D341Med (cell line): ENCODE data around the gene APOBEC3G.
"Not testable (repeated sequence)": the region's sequence is repeated elsewhere in the genome, so short reads cannot be mapped to it uniquely, and the experiment has no call there.

ENCODE experiments used
- DNase-seq: peaks from one replicate; pipeline ENCODE4 v3.0.0; 2012; ENCODE audit warnings: low spot score

APOBEC3G gene

DNA sequence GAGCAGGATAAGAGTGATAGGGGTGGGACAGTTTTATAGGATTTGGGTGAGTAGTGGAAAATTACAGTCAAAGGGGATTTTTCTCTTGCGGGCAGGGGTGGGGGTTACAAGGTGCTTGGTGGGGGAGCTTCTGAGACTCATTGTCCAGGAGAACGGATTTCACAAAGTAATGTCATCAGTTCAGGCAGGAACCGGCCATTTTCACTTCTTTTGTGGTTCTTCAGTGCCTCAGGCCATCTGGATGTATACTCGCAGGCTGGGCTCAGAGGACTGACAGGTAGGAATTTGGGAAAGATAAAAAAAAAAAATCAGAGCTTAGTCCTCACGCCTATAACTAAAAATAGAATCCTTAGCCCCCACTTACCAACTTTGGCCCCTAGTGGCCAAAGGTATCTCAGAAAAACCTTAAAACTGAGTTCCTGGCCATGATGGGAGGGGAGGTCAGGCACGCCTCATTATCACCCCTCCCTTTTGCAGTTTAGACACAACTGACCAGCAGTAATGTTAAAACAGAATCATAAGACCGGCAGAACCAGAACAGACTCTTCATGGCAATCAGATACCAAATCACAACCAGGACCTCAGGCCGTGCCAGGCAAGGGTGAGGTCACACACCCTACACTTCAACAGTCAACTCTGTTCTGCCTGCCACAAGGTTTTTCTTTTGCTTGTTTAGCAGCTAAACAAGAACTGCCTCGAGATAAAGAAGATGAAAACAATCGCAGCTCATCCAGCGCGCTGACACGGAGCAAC lies 8.9 kb upstream of the APOBEC3G start:
- no peak for DNase-seq

GRCh38 chr22:39070186-39070585 lies 6.9 kb upstream of the APOBEC3G start:
- no peak for DNase-seq

DNA sequence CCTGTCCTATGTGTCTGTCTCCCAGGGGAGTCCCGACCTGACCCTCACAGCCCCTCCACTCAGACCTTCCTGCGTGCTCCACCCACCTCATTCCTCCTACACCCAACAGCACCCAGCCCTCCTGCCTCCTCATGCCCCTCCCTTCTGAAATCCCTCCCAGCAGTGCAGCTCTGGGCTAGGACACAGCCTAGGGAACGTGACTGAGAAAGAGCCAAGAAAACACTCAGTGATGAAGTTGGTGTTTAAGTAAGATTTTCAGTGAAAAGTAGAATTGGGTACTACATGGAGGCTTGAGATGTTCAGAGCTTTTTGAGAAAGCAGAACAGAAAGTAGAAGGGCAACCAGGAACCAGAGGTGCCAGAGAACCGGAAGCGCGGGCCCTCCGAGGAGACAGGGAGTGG lies 4.5 kb upstream of the APOBEC3G start:
- DNase-seq: not testable (repeated sequence)

- no peak for DNase-seq
Observed at GRCh38 chr22:39073981-39074380, 3.1 kb upstream of the APOBEC3G start.

DNA sequence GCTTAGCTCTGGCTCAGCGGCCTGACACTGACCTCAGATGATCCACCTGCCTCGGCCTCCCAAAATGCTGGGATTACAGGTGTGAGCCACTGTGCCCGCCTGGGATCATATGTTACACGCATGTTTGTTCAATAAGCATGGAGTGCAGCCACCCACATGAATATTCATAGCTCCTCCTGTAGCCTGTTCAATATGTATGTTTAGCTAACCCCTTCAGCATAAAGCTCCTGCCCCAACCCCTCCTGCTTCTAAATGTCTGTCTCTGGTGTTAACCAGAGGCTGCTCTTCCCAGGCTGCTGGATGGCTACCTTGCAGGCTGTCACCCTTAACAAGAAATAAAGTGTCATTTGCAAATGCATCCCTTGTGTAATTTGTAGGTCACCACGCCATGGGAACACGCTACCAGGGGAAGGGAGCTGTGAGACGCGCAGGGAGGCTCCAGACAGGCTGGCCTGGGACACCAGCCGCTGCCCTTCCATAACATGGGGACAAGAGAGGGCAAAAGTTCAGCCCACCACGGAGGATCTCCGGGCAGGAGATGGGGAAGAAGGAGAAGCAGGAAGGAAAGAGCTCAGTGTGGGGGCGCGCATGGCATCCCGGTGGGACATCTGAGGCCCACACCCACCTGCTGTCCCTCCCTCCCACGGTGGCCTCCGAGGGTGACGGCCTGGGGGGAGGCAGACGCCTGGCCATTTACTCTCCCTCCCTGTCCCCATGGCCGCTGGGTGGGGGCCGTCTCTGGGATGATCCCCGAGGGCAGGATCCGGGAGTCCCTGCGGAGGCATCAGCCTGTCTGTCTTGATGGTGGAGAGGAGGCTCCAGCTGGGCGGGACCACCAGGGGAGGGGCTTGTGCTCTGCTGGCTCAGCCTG lies 685 bp upstream of the APOBEC3G start:
- not testable (repeated sequence) for DNase-seq

DNA sequence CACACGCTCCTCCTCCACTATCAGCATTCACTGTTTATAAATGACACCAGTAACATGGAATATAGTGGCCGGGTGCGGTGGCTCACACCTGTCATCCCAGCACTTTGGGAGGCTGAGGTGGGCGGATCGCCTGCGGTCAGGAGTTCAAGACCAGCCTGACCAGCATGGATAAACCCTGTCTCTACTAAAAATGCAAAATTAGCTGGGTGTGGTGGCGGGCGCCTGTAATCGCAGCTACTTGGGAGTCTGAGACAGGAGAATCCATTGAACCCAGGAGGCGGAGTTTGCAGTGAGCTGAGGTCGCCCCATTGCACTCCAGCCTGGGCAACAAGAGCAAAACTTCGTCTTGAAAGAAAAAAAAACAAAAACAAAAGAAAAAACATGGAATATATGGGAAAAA lies 837 bp downstream of the APOBEC3G start:
- not testable (repeated sequence) for DNase-seq

GRCh38 chr22:39078329-39078728 lies 1.3 kb downstream of the APOBEC3G start:
- no peak for DNase-seq

DNA sequence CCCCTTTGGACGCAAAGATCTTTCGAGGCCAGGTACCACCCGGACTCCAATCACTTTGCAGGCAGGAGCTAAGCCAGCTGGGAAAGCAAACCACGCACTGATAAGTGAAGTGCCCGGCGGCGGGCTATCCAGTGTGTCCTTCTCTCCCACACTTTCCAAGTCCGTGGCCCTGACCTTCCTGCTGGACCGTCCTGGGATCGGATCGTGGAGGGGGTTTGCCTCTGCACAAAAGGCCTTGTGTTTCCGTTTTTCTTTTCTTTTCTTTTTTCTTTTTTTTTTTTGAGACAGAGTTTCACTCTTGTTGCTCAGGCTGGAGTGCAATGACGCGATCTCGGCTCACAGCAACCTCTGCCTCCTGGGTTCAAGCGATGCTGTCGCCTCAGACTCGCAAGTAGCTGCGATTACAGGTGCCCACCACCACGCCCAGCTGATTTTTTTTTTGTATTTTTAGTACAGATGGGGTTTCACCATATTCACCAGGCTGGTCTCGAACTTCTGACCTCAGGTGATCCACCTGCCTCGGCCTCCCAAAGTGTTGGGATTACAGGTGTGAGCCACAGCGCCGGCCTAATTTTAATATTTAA lies 2.1 kb downstream of the APOBEC3G start:
- not testable (repeated sequence) for DNase-seq

DNA sequence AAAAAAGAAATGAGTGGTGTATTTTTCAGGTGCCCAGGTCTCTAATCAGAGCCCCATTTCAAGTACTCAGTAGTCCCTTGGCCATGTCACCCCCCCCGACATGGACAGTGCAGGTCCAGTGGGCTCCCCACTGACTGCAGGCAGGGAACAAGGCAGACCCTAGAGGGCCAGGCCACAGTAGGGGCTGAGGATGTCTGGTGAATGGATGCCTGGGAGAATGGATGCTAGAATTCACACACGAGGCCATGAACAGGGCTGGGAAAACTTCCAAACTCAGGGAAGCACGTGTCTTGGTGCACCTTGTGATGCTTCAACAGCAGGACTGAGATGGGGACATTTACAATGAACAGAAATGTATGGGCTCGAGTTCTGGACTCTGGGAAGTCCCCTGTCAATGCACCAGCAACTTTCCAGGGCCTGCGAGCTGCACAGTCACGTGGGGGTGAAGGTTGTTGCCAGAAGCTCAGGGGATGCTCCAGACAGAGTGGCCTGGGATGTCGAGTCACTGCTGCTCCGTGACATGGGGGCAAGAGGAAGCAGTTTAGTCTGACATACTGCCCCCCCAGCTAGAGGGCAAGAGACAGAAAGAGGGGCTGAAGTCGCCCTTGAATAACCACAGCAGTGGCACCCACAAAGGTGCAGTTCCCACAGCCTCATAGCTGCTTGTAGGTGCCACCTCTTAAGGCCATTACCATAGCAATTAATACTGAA lies 3.1 kb downstream of the APOBEC3G start:
- no peak for DNase-seq

- no peak for DNase-seq
Observed at GRCh38 chr22:39081016-39081415, 3.9 kb downstream of the APOBEC3G start.

DNA sequence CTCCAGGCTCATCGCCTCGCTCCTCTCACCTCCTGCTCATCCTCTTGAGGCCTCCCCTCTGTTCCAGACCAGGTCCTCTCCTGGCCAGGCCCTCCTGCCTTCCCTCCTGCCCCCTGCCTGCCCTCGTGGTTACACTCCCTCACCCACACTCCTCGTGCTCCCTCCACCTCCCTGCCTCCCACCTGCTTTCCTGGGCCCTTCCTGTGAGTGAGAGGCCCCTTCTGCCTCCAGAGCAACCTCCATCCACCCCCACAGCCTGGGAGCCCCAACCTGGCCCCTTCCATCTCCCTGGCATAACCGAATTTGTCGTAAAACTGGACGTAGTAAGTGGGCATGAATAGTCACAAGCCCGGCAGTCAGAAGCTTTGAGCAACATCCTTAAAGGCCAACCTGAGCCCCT lies 4.5 kb downstream of the APOBEC3G start:
- no peak for DNase-seq

DNA sequence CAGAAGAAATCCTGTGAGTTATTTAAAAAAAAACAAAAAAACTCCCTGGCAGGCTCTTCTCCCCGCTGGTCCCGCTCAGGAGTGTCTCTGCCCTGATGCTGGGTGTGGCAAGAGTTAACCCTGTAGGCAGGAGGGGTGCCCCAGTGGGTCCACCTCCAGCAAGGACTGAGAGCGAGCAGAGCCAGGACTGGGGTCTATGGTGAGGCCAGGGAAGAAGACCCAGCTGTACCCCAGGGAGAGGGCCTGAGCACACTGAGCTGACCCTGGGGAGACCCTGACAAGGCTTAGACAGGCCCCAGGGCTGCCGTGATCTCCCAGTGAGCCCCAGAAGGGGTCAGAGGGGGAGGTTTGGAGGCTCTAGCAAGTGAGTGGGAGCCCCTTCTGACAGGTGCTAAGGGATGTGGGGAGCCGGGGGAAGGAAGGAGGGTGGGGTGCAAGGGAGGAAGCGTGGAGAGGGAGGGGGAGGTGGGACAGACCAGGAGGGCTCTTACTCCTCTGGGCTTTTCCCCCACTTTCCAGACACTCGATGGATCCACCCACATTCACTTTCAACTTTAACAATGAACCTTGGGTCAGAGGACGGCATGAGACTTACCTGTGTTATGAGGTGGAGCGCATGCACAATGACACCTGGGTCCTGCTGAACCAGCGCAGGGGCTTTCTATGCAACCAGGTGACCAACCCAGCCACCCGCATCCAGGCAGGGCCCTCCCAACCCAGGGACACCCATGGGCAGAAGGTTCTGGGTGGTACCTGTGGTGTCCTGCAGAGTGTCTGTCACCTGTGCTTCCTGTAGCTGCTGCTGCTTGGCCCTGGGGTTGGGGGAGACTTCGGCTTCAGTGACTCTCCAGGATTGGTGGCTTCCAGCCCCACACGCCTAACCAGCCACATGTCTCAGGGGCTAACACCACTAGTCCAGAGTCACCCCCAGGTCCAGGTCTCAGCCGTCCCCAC lies 6.4 kb downstream of the APOBEC3G start:
- no peak for DNase-seq

GRCh38 chr22:39084666-39085065 lies 7.6 kb downstream of the APOBEC3G start:
- peak; percentile 10 for DNase-seq

GRCh38 chr22:39087098-39087497 lies 10.0 kb downstream of the APOBEC3G start:
- no peak for DNase-seq

DNA sequence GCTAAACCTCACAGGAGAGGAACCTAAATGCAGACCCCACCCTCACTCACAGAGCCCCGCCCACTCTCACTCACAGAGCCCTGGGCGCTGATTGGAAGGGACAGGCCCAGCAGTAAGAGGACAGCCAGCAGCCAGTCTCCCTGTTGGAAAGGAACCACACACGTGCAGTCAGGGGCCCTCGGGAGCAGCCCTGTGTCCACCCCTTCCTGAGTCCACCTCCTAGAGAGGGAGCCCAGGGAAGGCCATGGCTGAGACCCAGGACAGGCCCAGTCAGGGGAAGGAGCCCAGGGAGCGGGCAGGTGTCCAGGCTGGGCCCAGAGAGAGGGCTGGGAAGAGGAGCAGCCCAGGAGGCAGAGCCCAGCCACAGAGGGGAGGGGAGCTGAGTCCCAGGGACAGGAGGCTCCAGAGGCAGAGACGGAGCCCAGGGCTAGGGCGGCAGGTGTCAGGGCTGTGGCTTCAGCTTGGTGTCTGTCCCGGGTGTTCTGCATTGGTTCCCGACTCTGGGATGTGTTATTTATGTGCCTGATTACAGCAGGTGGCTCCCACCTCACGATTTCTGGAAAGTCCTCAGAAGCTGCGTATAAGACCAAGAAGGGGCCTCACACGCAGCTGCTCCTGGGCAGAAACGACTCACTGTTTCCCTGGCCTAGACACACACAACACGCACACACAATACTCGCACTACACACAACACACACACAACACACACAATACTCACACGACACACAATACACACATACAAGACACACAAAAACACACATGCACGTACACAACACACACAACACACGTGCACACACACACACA lies 11.0 kb downstream of the APOBEC3G start:
- peak; percentile 15 for DNase-seq

DNA sequence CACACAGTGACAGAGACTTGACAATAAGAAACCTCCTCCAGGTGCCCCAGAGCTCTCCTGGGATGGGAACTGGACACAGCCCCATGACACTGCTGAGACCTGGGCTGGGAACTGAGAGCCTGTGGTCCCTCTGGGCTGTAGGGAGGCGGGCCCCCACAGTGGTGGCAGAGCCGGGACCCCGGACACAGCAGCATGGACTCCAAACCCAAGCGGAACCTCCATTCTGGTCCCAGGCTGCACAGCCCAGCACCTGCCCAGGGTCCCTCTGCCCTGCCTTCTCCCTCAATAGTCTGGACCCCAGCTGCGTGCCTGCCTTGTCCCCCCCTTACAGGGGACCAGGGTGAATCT lies 11.6 kb downstream of the APOBEC3G start:
- peak; percentile 20 for DNase-seq

GRCh38 chr22:39089928-39090327 lies 12.9 kb downstream of the APOBEC3G start:
- DNase-seq: peak; percentile 24

DNA sequence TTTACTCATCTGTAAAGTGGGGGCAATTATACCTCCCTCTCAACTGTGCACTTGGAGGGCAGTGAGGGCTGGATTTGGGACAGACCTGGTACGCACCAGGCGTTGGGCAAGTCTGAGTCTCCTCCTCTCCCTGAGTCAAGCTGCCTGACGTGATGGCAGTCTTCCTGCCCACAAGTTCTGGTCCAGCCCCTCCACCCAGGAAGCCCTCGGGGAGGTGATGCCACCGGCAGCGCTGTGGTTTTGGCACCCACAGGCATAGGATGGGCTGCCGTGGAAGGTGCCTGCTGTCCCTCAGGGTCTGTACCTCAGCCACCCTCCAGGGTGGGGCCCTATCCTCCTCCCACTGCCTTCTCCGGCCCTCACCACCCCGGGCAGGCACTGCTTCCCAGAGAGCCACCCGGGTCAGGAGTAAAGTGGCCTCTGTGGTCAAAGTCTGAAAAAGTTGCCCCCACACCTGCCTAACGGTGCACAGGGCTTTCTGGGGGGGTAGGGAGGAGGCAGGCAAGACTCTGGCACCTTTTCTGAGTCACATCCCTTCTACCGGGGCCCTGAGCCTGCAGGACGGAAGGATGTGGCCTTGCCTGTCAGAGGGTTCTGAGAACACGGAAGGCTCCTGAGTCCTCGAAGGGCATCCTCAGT lies 13.5 kb downstream of the APOBEC3G start:
- peak; percentile 20 for DNase-seq

GRCh38 chr22:39091126-39092081 lies 14.3 kb downstream of the APOBEC3G start:
- peak; percentile 25 for DNase-seq
